Measurements from ENCODE around the gene SNX30. TPM values are rescaled to one million over a fixed set of nuclear protein-coding genes. Genes with fewer than 3 reads are reported as not detected.
"Not testable (repeated sequence)": the region's sequence is repeated elsewhere in the genome, so short reads cannot be mapped to it uniquely, and the experiment has no call there.

The SNX30 gene
- total RNA-seq (2014; rRNA removed; shearing (Covaris generic)): 13.8 and 17.4 TPM in 2 replicates

GRCh38 chr9:112750016-112750763 is at the start of gene SNX30:
Gene SNX30, plus strand, starts transcription at chr9:112750760. Its CDS starts 242 bp downstream, at chr9:112751002.
- DNase-seq (ENCODE audit: low spot score): peak; percentile 86

- DNase-seq (ENCODE audit: low spot score): no peak
Measured at GRCh38 chr9:112703304-112703703, 47.3 kb upstream of the SNX30 start.

GRCh38 chr9:112705768-112706427 is 44.7 kb upstream of the SNX30 start:
- no peak for DNase-seq (ENCODE audit: low spot score)

- peak; percentile 20 for DNase-seq (ENCODE audit: low spot score)
Measured at GRCh38 chr9:112711050-112711689, 39.4 kb upstream of the SNX30 start.

GRCh38 chr9:112712678-112713077 is 37.9 kb upstream of the SNX30 start:
- DNase-seq (ENCODE audit: low spot score): no peak

GRCh38 chr9:112717661-112718331 is 32.8 kb upstream of the SNX30 start, which contains the start of gene INIP:
Gene INIP, minus strand, starts transcription at chr9:112718117. Its CDS starts 1,632 bp downstream, at chr9:112716485.
- DNase-seq (ENCODE audit: low spot score): peak; percentile 96

GRCh38 chr9:112719241-112719691 is 31.3 kb upstream of the SNX30 start:
- DNase-seq (ENCODE audit: low spot score): no peak

- no peak for DNase-seq (ENCODE audit: low spot score)
Measured at GRCh38 chr9:112719696-112720095, 30.9 kb upstream of the SNX30 start.

GRCh38 chr9:112720113-112720780 is 30.3 kb upstream of the SNX30 start:
- no peak for DNase-seq (ENCODE audit: low spot score)

GRCh38 chr9:112722749-112723148 is 27.8 kb upstream of the SNX30 start:
- DNase-seq (ENCODE audit: low spot score): not testable (repeated sequence)

- DNase-seq (ENCODE audit: low spot score): no peak
Measured at GRCh38 chr9:112725961-112726360, 24.6 kb upstream of the SNX30 start.

- DNase-seq (ENCODE audit: low spot score): no peak
Measured at GRCh38 chr9:112726428-112726827, 24.1 kb upstream of the SNX30 start.

GRCh38 chr9:112728401-112728800 is 22.2 kb upstream of the SNX30 start:
- no peak for DNase-seq (ENCODE audit: low spot score)

- no peak for DNase-seq (ENCODE audit: low spot score)
Measured at GRCh38 chr9:112731971-112732370, 18.6 kb upstream of the SNX30 start.

GRCh38 chr9:112734892-112735291 is 15.7 kb upstream of the SNX30 start:
- DNase-seq (ENCODE audit: low spot score): no peak

- DNase-seq (ENCODE audit: low spot score): no peak
Measured at GRCh38 chr9:112743216-112743836, 7.2 kb upstream of the SNX30 start.

- DNase-seq (ENCODE audit: low spot score): no peak
Measured at GRCh38 chr9:112744177-112744576, 6.4 kb upstream of the SNX30 start.

- DNase-seq (ENCODE audit: low spot score): no peak
Measured at GRCh38 chr9:112747094-112747493, 3.5 kb upstream of the SNX30 start.

GRCh38 chr9:112750764-112751055 is 150 bp downstream of the SNX30 start:
- DNase-seq (ENCODE audit: low spot score): no peak

- DNase-seq (ENCODE audit: low spot score): peak; percentile 91
Measured at GRCh38 chr9:112751056-112751795, 666 bp downstream of the SNX30 start.
